Activated CD4-positive, alpha-beta T cell treated with anti-CD3 and anti-CD28 coated beads for 24 hours (primary cell): ENCODE data around the gene ZNF618.

Experiments
- DNase-seq, 2 donors: peaks; one replicate each; pipeline ENCODE4 v3.0.0-alpha.2; 2020; ENCODE audit warnings: low read depth in 2 of 2

Gene ZNF618

GRCh38 chr9:114060711-114061110 is 184.6 kb downstream of the ZNF618 start:
- no peak for DNase-seq

DNA sequence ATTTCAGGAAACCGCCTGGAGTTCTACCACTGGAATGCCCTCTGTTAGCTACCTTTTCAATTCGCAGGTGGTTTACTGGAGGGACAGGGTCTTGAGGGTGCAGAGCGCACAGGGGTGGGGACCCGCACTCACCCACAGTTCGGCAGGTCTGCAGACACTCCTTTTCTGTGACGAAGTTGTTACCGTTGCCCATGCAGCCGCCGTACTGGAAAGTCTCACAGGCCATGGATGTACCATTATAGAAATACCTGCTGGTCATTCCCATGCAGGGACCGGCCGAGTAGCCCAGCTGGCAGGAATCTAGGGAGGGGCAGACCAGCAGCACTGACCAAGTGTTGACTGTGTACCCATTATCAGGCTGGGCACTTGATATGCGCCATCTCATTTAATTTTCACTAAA is 185.2 kb downstream of the ZNF618 start:
- DNase-seq = no peak

DNA sequence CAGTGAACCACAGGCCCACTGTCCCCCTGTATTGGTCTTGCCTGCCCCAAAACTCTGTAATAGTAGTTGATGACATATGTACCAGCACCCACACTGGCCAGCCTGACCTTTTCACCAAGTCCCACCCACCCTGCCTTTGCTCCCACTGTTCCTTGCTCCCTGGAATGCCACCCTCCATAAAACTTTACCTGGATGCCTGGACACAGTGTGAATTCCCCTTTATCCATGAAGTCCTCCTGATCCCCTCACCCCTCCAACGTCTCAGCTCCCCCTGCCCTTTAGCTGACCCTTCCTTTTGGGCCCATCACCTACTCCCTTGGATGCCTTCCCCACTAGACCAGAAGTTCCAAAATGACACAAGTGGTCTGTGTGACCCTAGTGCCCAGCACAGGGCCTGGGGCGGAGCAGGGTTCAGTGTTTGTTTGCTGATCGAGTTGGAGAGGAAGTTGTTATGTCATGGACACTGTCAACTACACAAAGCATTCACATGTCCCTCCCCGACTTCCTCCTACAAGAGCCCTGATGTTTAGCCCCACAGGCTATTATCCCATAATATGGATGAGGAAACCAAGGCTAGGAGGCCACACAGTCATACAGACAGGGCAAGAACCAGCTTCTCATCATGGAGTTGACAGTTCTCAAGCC is 185.8 kb downstream of the ZNF618 start:
- no peak for DNase-seq

- no peak for DNase-seq
Measured at GRCh38 chr9:114065304-114065703, 189.2 kb downstream of the ZNF618 start.

GRCh38 chr9:114069476-114070187 is 193.5 kb downstream of the ZNF618 start:
- DNase-seq = no peak

- no peak for DNase-seq
Measured at GRCh38 chr9:114070188-114071103, 194.3 kb downstream of the ZNF618 start.

DNA sequence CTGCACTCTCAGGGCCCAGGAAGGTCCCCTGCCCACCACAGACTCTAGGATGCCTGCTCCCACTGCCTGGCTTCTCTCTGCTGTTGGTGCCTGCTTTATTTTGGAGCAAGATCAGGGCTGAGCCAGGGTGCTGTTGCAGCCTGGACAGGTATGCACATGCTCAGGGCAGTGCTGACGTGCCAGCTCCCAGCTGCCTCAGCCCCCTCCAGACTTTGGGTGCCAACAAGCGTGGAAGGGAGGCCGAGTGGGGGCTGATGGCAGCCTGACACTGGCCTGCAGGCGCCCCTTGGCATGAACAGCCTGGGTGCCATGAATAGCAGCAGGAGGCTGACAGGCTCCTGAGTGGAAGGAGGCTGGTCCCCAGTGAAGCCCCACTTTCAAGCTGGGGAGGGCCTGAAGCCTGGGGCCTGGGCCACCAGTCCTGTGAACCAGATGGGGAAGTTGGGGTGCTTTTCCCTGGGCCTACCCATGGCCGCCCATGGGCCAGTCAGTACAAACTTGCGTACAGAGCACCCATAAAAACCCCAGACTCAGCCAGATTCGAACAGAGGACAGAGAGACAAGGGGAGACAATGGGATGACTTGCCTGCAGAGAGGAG is 195.2 kb downstream of the ZNF618 start:
- no peak for DNase-seq

DNA sequence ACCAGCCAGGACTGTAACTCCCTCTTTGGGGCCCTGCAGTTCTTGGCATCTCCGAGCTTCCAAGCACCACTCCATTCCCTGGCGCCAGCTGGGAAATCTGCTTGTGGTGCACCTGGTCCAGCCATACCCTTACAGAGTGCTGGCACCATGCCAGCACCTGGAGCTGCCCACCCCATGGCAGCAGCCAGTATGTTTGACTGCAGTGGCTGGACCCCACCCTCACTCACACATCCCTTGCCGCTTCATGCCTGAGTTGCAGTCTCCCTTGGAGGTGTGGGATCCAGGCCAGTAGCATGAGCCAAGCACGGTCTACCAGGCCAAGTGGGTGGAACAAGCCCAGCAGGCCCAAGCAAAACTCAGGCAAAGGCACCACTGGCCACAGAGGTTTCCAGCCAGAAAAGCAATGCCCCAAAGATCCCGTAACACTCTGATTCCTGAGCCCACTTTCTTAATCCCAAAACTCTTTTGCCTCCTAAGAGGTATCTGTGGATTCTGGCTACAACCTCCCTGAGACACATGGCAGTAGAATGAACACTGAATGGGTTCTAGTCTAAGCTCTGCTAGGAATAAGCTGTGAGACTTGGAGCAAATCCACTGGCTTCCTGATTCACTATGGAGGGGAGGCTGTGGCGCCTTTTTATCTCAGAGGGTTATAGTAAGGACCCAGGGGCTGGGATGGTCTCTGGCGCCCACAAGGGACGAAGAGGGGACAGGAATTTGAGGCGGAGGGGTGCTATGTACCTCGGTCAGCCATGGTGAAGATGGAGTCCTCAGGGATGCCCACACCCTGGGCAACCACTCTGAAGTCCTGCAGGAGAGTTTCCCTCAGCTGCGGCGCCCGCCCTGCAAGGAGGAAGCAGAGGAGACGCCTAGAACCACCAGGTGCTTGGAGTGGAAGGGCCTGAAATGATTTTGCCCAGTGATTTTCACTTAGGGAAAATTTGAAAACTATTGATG is 196.4 kb downstream of the ZNF618 start:
- no peak for DNase-seq

DNA sequence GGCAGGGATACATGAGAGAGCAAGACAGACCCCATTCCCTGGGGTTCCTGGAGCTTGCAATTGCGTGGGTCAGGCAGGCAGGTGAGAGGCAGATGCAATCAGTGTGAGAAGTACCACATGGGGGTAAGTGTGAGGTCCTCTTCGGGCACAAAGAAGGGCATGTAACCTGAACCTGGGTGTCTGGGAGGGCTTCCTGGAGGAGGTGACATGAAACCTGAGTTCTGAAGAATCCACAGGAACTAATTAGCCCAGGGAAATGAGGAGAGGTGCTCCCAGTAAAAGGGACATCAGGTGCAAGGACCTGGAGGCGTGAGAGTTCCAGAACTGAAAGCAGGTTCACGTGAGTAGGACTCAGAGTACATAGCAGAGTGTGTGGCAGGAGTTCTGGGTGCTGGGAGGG is 199.5 kb downstream of the ZNF618 start:
- no peak for DNase-seq

GRCh38 chr9:114076237-114077161 is 200.4 kb downstream of the ZNF618 start:
- no peak for DNase-seq

GRCh38 chr9:114077162-114077837 is 201.2 kb downstream of the ZNF618 start:
- no peak for DNase-seq

- no peak for DNase-seq
Measured at GRCh38 chr9:114078021-114078780, 202.1 kb downstream of the ZNF618 start, which contains the start of gene AMBP. AMBP (minus strand) TSS chr9:114078300; CDS start chr9:114078209, 91 bp downstream.

GRCh38 chr9:114078781-114079156 is 202.7 kb downstream of the ZNF618 start:
- DNase-seq = no peak

- no peak for DNase-seq
Measured at GRCh38 chr9:114080195-114080772, 204.2 kb downstream of the ZNF618 start.

GRCh38 chr9:114080773-114081440 is 204.8 kb downstream of the ZNF618 start:
- DNase-seq = no peak

GRCh38 chr9:114081441-114082016 is 205.4 kb downstream of the ZNF618 start:
- no peak for DNase-seq
